HFFc6 (cell line): ENCODE measurements around the gene SYK. TPM values are rescaled to one million over a fixed set of nuclear protein-coding genes. Genes with fewer than 3 reads are reported as not detected.
A peak's percentile ranks its signal among the peaks of the same experiment; 100 is the strongest.

Experiments used
- DNase-seq: peaks from one replicate; pipeline ENCODE4 v3.0.0-alpha.2; 2018
- H3K27ac Mint-ChIP-seq: 2 replicates; pipeline ENCODE4 v1.8.0; 2020; ENCODE audit warnings: mild to moderate bottlenecking, mixed read lengths
- H3K27me3 Mint-ChIP-seq: 2 replicates; pipeline ENCODE4 v1.8.0; 2021; ENCODE audit warnings: mild to moderate bottlenecking, moderate library complexity, mixed read lengths; ENCODE audit not compliant: insufficient read depth
- H3K36me3 Mint-ChIP-seq: 2 replicates; pipeline ENCODE4 v1.8.0; 2021; ENCODE audit warnings: low read depth, mixed read lengths
- H3K4me1 Mint-ChIP-seq: 2 replicates; pipeline ENCODE4 v1.8.0; 2020; ENCODE audit warnings: low read depth, mixed read lengths
- H3K4me3 Mint-ChIP-seq: 2 replicates; pipeline ENCODE4 v1.8.0; 2020; ENCODE audit warnings: mild to moderate bottlenecking, moderate library complexity, mixed read lengths
- H3K9me3 Mint-ChIP-seq: 2 replicates; pipeline ENCODE4 v1.8.0; 2020; ENCODE audit warnings: mild to moderate bottlenecking, mixed read lengths
- total RNA-seq, 6 experiments: library from RNA; stranded (reverse); fragmentation: NEBNext Ultra II Directional; extraction: Animal tissue kit (Norgen Biotek cat#: 25700); gene quantifications; 2 replicates in 1 of 6; 3 replicates in 5 of 6; pipeline ENCODE4 v1.2.3, GENCODE V29; 2021
- TF ChIP-seq, protein P1 (sequence below): fragments of 200-600 bp; sonication (generic); IDR thresholded peaks from 2 replicates; pipeline ENCODE4 v1.5.0; 2021; ENCODE audit warnings: antibody characterized with exemption, mild to moderate bottlenecking

Gene SYK
- total RNA-seq, 6 experiments from 2014 or later, result not detected

DNA sequence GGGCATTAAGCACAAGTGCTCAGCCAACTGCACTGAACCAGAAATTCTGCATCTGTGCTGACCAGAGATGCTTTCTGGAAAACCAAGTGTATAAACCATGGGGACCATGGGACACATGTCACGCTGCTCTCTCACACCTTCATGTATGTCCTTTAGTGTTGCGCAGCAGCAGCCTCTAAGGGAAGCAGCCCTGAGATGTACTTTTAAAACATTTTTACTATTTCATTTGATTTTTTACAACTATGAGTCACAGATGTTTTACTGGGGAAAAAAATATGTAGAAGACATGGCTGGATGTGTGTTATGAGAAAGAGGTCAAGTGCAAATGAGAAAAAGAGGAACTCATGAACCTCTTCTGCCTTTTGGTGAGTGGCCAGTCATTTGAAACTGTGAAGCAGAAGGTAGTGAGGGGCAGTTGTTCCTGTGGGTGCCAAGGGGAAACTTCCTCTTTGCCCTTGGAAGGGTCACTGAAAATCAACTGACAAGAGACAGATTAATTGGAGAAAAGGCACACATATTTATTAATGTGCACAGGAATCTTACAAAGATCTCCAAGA lies 31.4 kb upstream of the SYK start:
- no peak overlapping the region for H3K27ac Mint-ChIP-seq

DNA sequence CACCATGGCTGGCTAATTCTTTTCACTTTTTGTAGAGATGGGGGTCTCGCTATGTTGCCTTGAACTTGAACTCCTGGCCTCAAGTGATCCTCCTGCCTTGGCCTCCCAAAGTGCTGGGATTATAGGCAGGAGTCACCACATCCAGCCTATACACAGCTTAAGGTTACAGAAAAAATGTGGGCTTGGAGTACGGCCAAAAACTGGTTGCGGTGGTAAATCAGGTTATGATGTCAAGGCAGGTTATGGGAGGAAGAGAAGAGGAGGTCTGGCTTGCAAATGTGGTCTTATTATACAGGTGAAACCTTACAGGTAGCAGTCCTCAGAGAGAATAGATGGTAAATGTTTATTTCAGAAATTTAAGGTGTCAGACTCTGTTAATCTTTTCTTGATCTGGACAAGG lies 30.7 kb upstream of the SYK start:
- no peak overlapping the region for H3K27ac Mint-ChIP-seq
- H3K9me3 Mint-ChIP-seq, result peaks cover 16% of the 10 kb centered on the region
- H3K27me3 Mint-ChIP-seq, result peaks cover 2% of the 10 kb centered on the region; the same call in 1 of the 2 replicates
- DNase-seq, result no peak
- TF ChIP-seq, protein P1, sequence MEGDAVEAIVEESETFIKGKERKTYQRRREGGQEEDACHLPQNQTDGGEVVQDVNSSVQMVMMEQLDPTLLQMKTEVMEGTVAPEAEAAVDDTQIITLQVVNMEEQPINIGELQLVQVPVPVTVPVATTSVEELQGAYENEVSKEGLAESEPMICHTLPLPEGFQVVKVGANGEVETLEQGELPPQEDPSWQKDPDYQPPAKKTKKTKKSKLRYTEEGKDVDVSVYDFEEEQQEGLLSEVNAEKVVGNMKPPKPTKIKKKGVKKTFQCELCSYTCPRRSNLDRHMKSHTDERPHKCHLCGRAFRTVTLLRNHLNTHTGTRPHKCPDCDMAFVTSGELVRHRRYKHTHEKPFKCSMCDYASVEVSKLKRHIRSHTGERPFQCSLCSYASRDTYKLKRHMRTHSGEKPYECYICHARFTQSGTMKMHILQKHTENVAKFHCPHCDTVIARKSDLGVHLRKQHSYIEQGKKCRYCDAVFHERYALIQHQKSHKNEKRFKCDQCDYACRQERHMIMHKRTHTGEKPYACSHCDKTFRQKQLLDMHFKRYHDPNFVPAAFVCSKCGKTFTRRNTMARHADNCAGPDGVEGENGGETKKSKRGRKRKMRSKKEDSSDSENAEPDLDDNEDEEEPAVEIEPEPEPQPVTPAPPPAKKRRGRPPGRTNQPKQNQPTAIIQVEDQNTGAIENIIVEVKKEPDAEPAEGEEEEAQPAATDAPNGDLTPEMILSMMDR, result no peak
- no peak overlapping the region for H3K4me3 Mint-ChIP-seq
- no peaks in the 10 kb centered on the region for H3K4me1 Mint-ChIP-seq
- H3K36me3 Mint-ChIP-seq, result no peaks in the 10 kb centered on the region

More for the DNA sequence above, 31.4 kb upstream of the SYK start:
- H3K36me3 Mint-ChIP-seq, result no peaks in the 10 kb centered on the region
- peaks cover 23% of the 10 kb centered on the region for H3K9me3 Mint-ChIP-seq
- no peaks in the 10 kb centered on the region for H3K4me1 Mint-ChIP-seq
- peaks cover 2% of the 10 kb centered on the region; the same call in 1 of the 2 replicates for H3K27me3 Mint-ChIP-seq
- TF ChIP-seq, protein P1, result no peak
- no peak overlapping the region for H3K4me3 Mint-ChIP-seq
- no peak for DNase-seq

DNA sequence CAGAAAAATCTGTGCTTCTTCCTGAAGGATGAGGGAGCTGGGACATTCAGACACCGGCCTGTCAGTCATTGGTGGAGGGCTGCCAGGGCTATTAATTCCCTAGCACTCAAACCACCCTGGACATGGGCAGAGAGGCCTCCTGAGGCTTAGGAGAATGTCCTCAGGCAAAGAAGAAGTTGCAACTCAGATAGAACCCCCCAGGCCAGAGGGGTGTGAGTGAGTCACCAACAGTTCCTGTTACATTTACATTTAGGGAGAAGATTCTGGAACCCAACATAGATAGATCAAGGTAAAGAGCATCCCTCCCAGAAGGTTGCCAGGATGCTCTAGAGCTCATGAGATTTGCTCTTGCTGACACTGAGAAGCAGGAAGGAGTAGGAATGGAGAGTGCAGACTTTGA lies 29.2 kb upstream of the SYK start:
- Mint-ChIP-seq H3K4me3 (no peak overlapping the region), H3K9me3 (peaks cover 10% of the 10 kb centered on the region), H3K27ac (no peak overlapping the region), H3K27me3 (peaks cover 2% of the 10 kb centered on the region; the same call in 1 of the 2 replicates), H3K4me1 (no peaks in the 10 kb centered on the region), H3K36me3 (no peaks in the 10 kb centered on the region)
- DNase-seq, result no peak
- TF ChIP-seq, protein P1, result no peak

DNA sequence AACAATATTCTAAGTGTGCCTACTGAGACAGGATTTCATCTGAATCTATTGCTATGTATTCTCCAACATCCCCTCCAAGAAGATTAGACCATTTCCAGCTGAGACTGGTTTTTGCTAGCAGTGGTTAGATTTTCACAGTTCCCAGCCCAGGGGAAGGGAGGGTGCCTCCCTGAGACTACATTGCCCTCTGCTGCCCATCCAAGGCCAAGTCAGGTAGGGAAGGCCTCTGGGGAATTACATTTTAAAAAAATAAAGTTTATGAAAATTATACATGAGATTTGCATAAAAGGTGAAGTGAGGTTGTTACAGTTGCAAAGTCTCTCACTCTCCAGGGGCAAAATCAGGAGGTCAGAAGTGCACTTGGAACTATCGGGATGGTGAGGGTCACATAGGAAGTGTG lies 28.0 kb upstream of the SYK start:
- Mint-ChIP-seq H3K4me3 (no peak overlapping the region), H3K9me3 (no peaks in the 10 kb centered on the region; the same call in 1 of the 2 replicates), H3K27ac (no peak overlapping the region), H3K27me3 (no peaks in the 10 kb centered on the region), H3K36me3 (no peaks in the 10 kb centered on the region), H3K4me1 (no peaks in the 10 kb centered on the region)
- no peak for DNase-seq
- TF ChIP-seq, protein P1, result peak; percentile 48; the same call in 1 of the 2 replicates

DNA sequence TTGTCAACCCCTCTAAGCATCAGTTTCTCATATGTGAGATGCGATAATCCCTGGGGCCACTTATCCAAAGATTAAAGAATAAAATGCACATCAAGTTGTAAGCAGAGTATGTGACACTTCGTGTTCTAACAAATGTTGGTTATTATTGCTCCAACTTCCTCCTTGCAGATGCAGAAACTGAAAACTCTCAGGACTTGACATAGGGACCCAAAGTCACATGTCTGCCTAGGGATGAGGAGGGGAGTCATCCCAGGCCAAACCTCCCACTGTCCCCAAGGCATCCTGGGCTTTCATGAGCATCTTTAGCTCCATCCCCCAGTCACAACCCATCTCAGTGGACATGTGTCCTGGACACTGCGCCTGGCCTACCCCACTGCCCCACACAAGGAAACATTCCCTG lies 27.5 kb upstream of the SYK start:
- Mint-ChIP-seq H3K4me1 (no peaks in the 10 kb centered on the region), H3K27ac (no peak overlapping the region), H3K9me3 (no peaks in the 10 kb centered on the region; the same call in 1 of the 2 replicates), H3K36me3 (no peaks in the 10 kb centered on the region), H3K4me3 (no peak overlapping the region), H3K27me3 (no peaks in the 10 kb centered on the region)
- no peak for DNase-seq
- TF ChIP-seq, protein P1, result no peak

DNA sequence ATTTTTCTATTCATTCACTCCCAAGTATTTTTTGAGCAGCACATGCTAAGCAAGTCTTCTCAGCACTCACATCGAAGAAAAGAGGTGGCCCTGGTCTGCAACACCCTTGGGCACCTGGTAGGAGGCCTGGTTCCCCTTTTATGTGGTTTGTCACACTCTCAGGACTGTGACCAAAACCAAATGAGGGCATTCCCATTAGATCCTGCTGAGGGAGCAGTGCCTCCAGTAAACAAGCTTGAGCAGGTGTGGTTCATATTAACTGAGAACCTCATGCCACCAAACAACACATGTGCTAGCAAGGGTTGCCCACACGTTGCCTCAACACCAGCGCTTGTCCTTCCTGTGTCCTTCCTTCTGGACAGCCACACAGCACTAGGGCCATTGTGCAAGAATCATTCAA lies 26.9 kb upstream of the SYK start:
- Mint-ChIP-seq H3K27ac (no peak overlapping the region), H3K36me3 (no peaks in the 10 kb centered on the region), H3K4me1 (no peaks in the 10 kb centered on the region), H3K27me3 (no peaks in the 10 kb centered on the region), H3K9me3 (no peaks in the 10 kb centered on the region; the same call in 1 of the 2 replicates), H3K4me3 (no peak overlapping the region)
- DNase-seq, result no peak
- TF ChIP-seq, protein P1, result no peak
